ENCODE data around the gene CPNE8. TPM values are rescaled to one million over a fixed set of nuclear protein-coding genes. Genes with fewer than 3 reads are reported as not detected.

The CPNE8 gene
- total RNA-seq, 1 donor from 2014 or later = 10.8 TPM

DNA sequence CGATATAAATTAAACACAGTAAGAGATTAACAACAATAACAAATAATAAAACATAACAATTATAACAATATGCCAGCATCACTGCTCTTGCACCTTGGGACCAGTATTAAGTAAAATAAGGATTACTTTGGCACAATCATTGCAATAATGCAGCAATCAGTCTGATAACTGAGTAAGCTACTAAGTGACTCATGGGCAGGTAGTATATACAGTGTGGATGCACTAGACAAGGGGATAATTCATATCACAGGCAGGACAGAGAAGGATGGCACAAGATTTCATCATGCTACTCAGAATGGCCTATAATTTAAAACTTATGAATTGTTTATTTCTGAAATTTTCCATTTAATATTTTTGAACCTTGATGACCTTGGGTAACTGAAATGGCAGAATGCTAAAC, 298.1 kb downstream of the CPNE8 start:
- Mint-ChIP-seq H3K9me3 (ENCODE audit: unreplicated experiment) (peaks cover 4% of the 10 kb centered on the region), H3K36me3 (ENCODE audit: low read depth, unreplicated experiment) (no peaks in the 10 kb centered on the region), H3K27me3 (ENCODE audit: unreplicated experiment) (no peaks in the 10 kb centered on the region), H3K4me3 (ENCODE audit: unreplicated experiment) (no peak overlapping the region), H3K27ac (ENCODE audit: unreplicated experiment) (no peak overlapping the region), H3K4me1 (ENCODE audit: unreplicated experiment) (no peaks in the 10 kb centered on the region)
- DNase-seq (ENCODE audit: low spot score) = no peak
- TF ChIP-seq, protein P1, sequence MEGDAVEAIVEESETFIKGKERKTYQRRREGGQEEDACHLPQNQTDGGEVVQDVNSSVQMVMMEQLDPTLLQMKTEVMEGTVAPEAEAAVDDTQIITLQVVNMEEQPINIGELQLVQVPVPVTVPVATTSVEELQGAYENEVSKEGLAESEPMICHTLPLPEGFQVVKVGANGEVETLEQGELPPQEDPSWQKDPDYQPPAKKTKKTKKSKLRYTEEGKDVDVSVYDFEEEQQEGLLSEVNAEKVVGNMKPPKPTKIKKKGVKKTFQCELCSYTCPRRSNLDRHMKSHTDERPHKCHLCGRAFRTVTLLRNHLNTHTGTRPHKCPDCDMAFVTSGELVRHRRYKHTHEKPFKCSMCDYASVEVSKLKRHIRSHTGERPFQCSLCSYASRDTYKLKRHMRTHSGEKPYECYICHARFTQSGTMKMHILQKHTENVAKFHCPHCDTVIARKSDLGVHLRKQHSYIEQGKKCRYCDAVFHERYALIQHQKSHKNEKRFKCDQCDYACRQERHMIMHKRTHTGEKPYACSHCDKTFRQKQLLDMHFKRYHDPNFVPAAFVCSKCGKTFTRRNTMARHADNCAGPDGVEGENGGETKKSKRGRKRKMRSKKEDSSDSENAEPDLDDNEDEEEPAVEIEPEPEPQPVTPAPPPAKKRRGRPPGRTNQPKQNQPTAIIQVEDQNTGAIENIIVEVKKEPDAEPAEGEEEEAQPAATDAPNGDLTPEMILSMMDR (IDR thresholded peaks at IDR 0.05; ENCODE audit: unreplicated experiment) = no peak

Measured in endothelial cell (in vitro differentiated cells).